Thyroid gland (tissue), 4 donors: ENCODE measurements around the gene TTLL8.

Experiments
- CTCF ChIP-seq, 6 experiments: fragments of 200-600 bp in 3 of 6; fragments of 450-650 bp in 3 of 6; sonication (generic) in 3 of 6; IDR thresholded peaks; one replicate each; pipeline ENCODE4 v1.5.1; 2016 to 2019; ENCODE audit warnings: antibody characterized with exemption in 6 of 6, mild to moderate bottlenecking in 2 of 6, inconsistent platforms in 1 of 6, moderate library complexity in 1 of 6
- POLR2A ChIP-seq, 2 donors: fragments of 450-650 bp; IDR thresholded peaks; one replicate each; pipeline ENCODE4 v1.6.1; 2017; ENCODE audit warnings: antibody characterized with exemption in 2 of 2, mild to moderate bottlenecking in 2 of 2, moderate library complexity in 1 of 2

GRCh38 chr22:50090412-50090714 is 32.3 kb upstream of the TTLL8 start:
- TF ChIP-seq POLR2A (IDR thresholded peaks at IDR 0.05) (no peak), CTCF (IDR thresholded peaks at IDR 0.05) (no peak)
